Stimulated activated CD4-positive, alpha-beta T cell treated with anti-CD3 and anti-CD28 coated beads, Interleukin-12 subunit alpha, Interleukin-12 subunit beta, amount 100 ng/mL, for 48 hours (primary cell): ENCODE results near the gene HPD.
"Not testable (repeated sequence)": the region's sequence is repeated elsewhere in the genome, so short reads cannot be mapped to it uniquely, and the experiment has no call there.

Experiments
- DNase-seq, 3 donors: peaks; one replicate each; pipeline ENCODE4 v3.0.0-alpha.2; 2020; ENCODE audit warnings: low read depth in 2 of 3, low spot score in 1 of 3

The HPD gene

DNA sequence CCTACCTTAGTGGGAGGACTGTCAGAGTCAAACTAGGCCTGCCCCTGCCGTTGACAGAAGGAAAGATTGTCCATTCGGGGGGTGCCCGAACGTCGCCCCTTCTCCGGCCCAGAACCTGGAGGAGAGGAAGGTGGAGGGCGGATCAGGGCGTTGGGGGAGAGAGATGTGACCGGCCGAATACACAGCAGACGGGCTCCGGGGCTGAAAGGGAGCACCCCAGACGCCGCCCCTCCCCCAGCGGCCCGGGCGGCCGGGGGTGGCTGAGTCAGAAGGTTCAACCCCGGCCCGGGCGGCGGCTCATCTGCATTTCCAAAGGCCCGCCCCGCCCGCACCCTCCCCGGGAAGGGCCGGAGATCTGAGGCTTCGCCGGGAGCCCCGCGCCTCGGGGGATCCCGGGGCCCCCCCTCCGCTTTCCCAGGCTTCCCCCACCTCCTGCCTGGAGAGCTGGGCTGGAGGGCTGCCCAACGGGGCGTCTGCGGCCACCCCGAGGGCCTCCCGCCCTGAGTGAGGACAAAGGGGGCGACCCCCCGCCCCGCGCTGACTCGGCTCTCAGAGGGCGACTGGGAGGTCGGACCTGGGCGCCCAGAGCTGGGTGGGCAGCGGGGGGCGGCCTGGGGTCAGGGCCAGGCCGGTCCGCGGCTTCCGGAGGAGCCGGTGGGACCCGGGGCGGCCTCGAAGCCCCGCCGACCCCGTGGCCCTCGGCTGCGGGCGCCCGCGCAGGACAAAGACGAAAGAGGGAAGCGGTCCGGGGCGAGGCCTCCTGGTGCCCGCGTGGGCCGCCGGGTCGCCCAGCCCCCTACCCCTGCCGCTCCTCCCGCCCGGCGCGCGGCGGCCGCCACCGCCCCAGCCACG is 58.6 kb downstream of the HPD start:
- DNase-seq = peak in 2 of 3 donors; percentile 65 to 78

DNA sequence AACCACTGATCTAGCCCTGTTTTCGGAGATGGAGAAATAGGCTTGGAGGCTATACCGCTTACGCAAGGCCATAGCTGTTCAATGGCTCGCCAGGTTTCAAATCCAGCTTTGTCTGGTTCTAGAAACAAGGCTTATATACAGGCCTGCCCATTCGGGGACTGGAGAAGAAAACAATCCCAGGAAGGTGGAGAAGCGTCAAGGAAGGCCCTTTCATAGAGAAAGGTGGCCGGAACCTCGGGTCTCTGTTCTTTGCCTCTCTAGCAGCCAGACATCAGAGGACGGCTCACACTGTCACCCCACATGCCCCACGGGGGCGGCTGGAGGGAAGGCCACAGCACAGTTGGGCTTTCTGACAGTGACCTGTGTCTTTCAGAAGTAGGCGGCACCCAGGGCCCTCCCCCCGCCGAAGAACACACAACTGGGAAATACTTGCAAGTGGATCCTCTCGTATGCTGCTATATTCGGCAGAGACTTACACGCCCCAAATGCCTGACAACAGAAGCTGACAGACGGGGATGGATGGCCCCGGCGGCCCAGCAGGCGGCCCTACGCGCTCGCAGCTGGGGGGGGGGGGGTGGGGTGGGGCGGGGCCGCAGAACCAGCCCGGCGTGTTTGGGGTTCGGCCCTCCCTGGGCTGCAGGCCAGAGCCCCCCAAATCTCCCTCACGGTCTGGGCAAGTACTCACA is 59.4 kb downstream of the HPD start:
- no peak for DNase-seq

DNA sequence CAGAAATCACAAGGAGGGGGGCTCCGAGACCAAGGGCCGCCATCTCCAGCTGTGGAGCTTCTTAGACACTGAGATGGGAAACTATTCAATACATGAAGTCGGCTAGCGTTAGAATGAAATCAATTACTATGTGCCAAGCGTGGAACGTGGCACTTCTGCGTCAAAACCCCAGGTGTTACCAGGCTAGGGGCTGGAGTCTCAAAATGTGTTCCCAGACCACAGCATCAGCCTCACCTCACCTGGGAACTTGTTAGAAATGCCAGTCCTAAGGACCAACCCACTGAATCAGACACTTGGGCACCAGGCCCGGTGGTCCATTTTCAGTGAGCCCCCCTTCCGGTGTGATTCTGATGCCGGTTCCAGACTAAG is 59.9 kb downstream of the HPD start:
- no peak for DNase-seq

DNA sequence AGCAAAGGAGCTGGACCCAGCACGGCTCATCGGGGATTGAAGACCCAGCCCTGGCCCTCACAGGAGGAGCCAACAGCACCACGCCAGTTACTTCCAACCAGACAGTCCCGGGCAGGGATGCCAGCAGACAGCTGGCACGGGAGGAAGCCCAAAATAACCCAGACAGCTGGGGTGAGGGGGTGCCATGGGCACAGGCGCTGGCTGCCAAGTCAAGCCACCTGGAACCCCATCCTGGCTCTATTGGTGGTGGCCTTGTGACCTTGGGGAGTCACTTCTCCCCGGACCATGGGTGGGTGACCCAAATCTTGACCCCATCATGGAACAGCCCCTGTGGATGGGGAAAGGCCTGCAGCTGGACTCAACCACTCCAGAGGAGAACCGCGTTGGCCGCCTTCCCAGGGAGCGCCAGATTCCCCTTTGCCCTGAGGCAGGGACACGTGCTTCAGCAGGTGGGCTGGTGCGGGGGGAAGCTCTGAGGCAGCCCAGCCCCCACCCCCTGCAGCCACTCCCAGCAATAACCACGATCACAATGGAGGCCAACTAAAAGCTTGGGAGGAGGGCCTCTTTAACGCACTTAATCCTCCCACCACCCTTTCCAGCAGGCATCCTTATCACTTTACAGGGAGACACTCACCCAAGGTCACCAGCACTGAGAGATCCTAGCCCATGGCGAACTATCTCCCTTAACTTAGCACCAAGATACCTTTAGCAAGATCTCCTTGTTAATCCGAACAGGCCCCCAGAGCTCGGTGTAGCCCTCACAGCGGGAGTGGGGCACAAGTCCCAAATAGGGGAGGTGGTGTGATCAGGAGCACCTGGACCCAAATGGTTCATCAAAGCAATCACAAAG is 60.5 kb downstream of the HPD start:
- no peak for DNase-seq

DNA sequence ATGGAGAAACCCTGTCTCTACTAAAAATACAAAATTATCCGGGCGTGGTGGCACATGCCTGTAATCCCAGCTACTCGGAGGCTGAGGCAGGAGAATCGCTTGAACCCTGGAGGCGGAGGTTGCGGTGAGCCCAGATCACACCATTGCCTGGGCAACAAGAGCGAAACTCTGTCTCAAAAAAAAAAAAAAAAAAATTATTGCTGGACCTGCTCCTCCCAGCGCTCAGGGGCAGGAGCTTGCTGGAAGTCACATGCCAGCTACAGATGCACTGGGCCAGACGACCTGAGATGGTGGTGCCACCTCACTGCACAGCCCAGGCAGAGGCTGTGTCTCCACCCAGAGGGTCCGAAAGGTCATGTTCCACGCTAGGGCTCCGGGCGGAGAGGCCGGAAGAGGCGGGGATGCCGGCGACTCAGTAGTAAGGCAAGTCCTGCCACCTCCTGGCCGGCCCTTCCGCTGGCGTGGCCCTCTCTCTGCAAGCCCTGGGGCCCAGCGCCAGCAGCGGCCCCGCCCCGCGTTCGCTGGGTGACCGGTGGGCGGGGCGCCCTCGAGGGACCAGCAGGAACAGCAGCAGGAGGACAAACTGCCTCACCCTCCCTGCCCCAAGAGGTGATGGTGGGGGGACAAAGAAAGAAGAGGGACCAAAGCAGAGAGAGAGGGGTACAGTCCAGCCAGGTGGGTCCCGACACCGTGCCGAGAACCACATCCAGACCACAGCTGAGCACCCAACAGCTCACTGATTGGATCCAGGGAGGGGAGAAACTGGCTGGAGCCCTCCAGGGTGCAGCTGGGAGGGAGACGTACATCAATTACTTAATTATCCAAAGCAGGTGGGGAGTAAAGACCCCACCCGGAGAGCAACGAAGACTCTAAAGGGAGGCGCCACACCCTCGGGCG is 61.6 kb downstream of the HPD start:
- no peak for DNase-seq

GRCh38 chr12:121795034-121795968 is 63.4 kb downstream of the HPD start:
- DNase-seq = peak in 2 of 3 donors; percentile 76 to 88

GRCh38 chr12:121794534-121795033 is 64.1 kb downstream of the HPD start:
- no peak for DNase-seq

GRCh38 chr12:121793838-121794533 is 64.7 kb downstream of the HPD start:
- DNase-seq = peak; percentile 93 to 96 (median 93)

DNA sequence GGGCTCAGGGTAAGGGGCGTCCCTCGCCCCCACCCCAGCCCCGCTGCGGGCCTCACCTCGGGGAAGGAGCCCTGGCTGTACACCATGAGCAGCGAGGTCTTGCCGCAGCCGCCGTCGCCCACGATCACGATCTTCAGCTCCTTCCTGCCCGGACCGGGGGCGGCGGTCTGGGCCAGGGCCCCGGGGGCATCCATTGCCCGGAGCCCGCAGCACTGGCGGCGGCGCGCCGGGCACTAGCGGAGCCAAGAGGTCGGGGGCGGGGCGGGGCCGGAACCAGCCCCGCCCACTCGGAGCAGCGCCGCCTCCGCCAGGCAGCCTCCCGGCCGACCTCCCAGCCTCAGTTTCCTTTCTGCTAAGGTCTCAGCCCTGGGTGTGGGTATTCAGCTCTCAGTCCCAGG is 65.2 kb downstream of the HPD start, which contains the start of gene RHOF:
Gene RHOF, minus strand, starts transcription at position 249 of the 398 bp plus-strand sequence. Its CDS starts 55 bp downstream, at position 194.
- DNase-seq = peak in 1 of 3 donors; percentile 59

DNA sequence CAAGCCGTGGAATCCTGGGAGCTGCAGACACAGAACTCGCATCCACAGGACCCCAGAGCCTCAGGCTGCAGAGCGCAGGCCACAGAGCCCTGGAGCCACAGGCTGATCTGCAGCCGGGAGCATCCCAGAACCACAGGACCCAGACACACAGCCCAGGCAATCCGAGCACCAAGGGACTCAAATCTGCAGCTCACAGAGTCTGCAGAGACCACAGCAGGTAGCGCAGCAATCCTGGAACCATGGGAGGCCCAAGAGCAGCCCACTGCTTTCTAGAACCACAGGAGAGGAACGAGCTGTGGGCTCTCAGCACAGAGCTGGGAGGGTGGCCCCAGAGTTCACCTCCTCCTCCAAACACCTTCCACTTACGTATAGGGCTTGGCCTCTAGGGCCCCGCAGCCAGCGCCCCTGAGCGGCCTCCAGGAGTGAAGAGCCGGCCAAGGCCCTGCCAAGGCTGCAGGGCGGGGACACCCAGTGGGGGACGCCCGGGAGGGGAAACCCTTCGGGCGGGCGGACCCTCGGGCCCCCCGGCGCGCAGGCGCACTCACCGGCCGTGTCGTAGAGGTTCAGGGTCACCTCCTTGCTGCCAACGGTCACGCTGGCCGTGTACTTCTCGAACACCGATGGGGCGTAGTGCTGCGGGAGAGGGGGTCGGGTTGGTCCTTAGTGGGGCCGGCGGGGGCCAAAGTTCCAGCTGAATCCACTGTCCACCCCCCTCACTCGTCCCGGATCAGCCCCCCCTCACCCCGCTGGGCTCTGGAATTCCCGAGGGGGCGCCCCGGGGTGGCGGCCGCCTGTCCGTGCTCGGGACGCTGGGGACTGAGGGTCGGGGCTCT is 65.8 kb downstream of the HPD start:
- no peak for DNase-seq

- DNase-seq = no peak
Observed at GRCh38 chr12:121791671-121792551, 66.7 kb downstream of the HPD start.

GRCh38 chr12:121790785-121791184 is 67.9 kb downstream of the HPD start:
- DNase-seq = not testable (repeated sequence)

DNA sequence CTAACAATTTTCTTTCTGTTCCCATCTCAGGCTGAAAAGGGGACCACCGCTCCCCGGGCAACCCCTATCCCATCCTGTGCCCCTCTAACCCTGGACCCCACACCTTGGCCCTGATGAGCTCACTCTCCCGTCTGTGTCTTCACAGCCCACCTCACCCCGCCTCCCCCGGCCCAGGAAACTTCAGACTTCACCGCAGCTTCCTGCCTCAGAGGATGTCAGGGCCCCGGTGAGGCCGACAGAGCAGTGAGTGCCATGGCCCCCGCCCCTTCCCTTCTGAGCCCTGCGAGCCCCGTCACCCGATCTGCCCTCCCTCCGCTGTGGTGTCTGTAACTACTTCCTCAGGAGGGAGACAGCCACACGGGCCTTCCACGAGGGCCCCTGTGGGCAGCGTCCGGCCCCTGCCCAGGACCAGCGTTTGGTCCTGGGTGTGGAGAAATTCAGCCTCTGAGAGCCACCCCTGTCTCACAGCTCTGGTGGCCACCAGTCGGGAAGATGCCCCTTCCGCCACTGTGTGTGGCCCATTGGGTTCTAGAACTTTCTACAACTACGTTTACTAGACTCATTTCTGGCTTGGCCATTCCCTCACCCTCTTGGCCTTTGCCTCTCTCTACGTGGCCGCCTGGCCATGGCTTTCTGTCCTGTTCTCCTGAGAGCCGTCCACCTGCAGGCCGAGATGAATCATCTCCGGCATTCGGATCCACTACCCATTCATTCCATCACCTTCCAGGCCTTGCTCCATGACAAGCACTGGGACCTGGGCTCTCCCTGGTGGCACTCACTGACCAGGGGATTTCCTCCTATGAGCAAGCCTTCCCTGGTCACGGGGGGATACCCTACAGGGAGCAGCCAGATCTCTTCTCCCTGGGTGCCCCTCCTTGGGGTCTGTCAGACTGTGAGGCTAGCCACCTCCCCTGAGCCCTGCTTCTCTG is 68.6 kb downstream of the HPD start:
- DNase-seq = peak; percentile 83 to 87 (median 85)
